ENCODE measurements around the gene CCDC40. TPM values are rescaled to one million over a fixed set of nuclear protein-coding genes. Genes with fewer than 3 reads are reported as not detected.

CCDC40 gene
- total and polyA plus RNA-seq, 2 of the 13 experiments (the other 11 are each of a cell fraction or from before 2014, with no cell fraction given), result 4.1 to 5.5 TPM

DNA sequence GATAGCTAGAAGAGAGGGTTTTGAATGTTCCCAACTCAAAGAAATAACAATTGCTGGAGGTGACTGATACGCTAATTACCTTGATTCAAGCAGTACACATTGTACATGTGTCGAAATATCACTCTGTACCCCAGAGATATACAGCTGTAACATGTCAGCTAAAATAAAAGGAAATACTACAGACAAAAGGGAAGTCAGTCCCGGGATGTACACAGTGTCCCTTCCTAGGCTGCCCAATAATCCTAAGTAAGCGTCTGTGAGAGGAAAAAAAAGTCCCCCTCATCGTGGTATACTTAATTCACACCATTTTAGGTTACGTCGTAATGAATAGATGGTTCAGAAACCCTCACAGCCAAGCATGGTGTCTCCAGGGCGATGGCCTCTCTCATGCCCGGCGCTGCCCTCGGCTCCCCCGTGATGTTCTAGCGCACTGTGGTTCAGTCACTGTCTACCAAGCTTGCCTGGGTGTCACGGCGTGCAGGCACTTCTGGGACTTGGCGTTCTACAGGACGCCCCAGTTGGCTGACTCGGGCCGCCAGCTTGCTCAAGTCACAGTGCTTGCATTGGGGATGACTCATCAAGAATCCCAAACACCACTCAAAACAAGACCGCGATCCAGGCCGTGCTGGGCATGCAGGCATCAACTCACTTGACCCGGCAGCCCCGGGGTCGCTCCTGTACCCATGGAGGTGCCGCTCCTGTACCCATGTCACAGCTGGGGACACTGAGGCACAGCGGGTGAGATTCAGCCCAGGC, 27.6 kb downstream of the CCDC40 start (continued):
- TF ChIP-seq ZNF331 (CRISPR knock-in tag; IDR thresholded peaks at IDR 0.05) (0 out of 2 replicates have a peak, but pooled peaks have one; percentile 16), ZNF616 (CRISPR knock-in tag; IDR thresholded peaks at IDR 0.05; ENCODE audit: low read depth) (no peak), PPARG (CRISPR knock-in tag; conservative IDR thresholded peaks at IDR 0.05) (no peak), MAFK (conservative IDR thresholded peaks at IDR 0.05 in 1 of 2, IDR thresholded peaks at IDR 0.05 in 1 of 2; ENCODE audit: low read length in 2 of 2) (peak; percentile 44 to 74), NCOA5 (CRISPR knock-in tag; IDR thresholded peaks at IDR 0.05) (no peak), NFKBIZ (CRISPR knock-in tag; IDR thresholded peaks at IDR 0.05) (peak; percentile 42; the same call in 1 of the 2 replicates), RAD51 (IDR thresholded peaks at IDR 0.05; ENCODE audit: borderline replicate concordance) (no peak), ZNF282 (IDR thresholded peaks at IDR 0.05; ENCODE audit: partially characterized antibody) (no peak), ZNF550 (CRISPR knock-in tag; IDR thresholded peaks at IDR 0.05; ENCODE audit: borderline replicate concordance) (no peak), NFRKB (IDR thresholded peaks at IDR 0.05) (no peak), CENPT (CRISPR knock-in tag; IDR thresholded peaks at IDR 0.05; ENCODE audit: low read depth) (0 out of 2 replicates have a peak, but pooled peaks have one; percentile 34), NKX3-1 (CRISPR knock-in tag; IDR thresholded peaks at IDR 0.05) (no peak), DR1 (CRISPR knock-in tag; IDR thresholded peaks at IDR 0.05) (no peak), ZNF343 (CRISPR knock-in tag; IDR thresholded peaks at IDR 0.05) (no peak), SUZ12 (IDR thresholded peaks at IDR 0.05; ENCODE audit: low read depth, low read length) (no peak)
- TF ChIP-seq, protein P1, sequence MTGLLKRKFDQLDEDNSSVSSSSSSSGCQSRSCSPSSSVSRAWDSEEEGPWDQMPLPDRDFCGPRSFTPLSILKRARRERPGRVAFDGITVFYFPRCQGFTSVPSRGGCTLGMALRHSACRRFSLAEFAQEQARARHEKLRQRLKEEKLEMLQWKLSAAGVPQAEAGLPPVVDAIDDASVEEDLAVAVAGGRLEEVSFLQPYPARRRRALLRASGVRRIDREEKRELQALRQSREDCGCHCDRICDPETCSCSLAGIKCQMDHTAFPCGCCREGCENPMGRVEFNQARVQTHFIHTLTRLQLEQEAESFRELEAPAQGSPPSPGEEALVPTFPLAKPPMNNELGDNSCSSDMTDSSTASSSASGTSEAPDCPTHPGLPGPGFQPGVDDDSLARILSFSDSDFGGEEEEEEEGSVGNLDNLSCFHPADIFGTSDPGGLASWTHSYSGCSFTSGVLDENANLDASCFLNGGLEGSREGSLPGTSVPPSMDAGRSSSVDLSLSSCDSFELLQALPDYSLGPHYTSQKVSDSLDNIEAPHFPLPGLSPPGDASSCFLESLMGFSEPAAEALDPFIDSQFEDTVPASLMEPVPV (CRISPR knock-in tag; IDR thresholded peaks at IDR 0.05), result no peak
- TF ChIP-seq, protein P2, sequence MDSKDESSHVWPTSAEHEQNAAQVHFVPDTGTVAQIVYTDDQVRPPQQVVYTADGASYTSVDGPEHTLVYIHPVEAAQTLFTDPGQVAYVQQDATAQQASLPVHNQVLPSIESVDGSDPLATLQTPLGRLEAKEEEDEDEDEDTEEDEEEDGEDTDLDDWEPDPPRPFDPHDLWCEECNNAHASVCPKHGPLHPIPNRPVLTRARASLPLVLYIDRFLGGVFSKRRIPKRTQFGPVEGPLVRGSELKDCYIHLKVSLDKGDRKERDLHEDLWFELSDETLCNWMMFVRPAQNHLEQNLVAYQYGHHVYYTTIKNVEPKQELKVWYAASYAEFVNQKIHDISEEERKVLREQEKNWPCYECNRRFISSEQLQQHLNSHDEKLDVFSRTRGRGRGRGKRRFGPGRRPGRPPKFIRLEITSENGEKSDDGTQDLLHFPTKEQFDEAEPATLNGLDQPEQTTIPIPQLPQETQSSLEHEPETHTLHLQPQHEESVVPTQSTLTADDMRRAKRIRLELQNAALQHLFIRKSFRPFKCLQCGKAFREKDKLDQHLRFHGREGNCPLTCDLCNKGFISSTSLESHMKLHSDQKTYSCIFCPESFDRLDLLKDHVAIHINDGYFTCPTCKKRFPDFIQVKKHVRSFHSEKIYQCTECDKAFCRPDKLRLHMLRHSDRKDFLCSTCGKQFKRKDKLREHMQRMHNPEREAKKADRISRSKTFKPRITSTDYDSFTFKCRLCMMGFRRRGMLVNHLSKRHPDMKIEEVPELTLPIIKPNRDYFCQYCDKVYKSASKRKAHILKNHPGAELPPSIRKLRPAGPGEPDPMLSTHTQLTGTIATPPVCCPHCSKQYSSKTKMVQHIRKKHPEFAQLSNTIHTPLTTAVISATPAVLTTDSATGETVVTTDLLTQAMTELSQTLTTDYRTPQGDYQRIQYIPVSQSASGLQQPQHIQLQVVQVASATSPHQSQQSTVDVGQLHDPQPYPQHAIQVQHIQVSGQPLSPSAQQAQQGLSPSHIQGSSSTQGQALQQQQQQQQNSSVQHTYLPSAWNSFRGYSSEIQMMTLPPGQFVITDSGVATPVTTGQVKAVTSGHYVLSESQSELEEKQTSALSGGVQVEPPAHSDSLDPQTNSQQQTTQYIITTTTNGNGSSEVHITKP (CRISPR knock-in tag; IDR thresholded peaks at IDR 0.05; ENCODE audit: low read depth), result peak; percentile 48; the same call in 1 of the 2 replicates
- TF ChIP-seq, protein P3, sequence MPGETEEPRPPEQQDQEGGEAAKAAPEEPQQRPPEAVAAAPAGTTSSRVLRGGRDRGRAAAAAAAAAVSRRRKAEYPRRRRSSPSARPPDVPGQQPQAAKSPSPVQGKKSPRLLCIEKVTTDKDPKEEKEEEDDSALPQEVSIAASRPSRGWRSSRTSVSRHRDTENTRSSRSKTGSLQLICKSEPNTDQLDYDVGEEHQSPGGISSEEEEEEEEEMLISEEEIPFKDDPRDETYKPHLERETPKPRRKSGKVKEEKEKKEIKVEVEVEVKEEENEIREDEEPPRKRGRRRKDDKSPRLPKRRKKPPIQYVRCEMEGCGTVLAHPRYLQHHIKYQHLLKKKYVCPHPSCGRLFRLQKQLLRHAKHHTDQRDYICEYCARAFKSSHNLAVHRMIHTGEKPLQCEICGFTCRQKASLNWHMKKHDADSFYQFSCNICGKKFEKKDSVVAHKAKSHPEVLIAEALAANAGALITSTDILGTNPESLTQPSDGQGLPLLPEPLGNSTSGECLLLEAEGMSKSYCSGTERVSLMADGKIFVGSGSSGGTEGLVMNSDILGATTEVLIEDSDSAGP (CRISPR knock-in tag; IDR thresholded peaks at IDR 0.05; ENCODE audit: borderline replicate concordance), result no peak
- TF ChIP-seq, protein P4, sequence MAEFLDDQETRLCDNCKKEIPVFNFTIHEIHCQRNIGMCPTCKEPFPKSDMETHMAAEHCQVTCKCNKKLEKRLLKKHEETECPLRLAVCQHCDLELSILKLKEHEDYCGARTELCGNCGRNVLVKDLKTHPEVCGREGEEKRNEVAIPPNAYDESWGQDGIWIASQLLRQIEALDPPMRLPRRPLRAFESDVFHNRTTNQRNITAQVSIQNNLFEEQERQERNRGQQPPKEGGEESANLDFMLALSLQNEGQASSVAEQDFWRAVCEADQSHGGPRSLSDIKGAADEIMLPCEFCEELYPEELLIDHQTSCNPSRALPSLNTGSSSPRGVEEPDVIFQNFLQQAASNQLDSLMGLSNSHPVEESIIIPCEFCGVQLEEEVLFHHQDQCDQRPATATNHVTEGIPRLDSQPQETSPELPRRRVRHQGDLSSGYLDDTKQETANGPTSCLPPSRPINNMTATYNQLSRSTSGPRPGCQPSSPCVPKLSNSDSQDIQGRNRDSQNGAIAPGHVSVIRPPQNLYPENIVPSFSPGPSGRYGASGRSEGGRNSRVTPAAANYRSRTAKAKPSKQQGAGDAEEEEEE (CRISPR knock-in tag; IDR thresholded peaks at IDR 0.05; ENCODE audit: borderline replicate concordance), result no peak
- TF ChIP-seq, protein P5, sequence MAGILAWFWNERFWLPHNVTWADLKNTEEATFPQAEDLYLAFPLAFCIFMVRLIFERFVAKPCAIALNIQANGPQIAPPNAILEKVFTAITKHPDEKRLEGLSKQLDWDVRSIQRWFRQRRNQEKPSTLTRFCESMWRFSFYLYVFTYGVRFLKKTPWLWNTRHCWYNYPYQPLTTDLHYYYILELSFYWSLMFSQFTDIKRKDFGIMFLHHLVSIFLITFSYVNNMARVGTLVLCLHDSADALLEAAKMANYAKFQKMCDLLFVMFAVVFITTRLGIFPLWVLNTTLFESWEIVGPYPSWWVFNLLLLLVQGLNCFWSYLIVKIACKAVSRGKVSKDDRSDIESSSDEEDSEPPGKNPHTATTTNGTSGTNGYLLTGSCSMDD (CRISPR knock-in tag; IDR thresholded peaks at IDR 0.05), result no peak
